ENCODE data around the gene PNMA6E. TPM values are rescaled to one million over a fixed set of nuclear protein-coding genes. Genes with fewer than 3 reads are reported as not detected.

PNMA6E gene
- total RNA-seq = not detected in 2 replicates

GRCh38 chrX:153401133-153401764, at the start of gene PNMA6E:
Gene PNMA6E (minus strand): TSS chrX:153401350. CDS start chrX:153398849, 2,501 bp downstream.

GRCh38 chrX:153445856-153446635, 44.9 kb upstream of the PNMA6E start, which contains the start of gene TREX2:
Gene TREX2 (minus strand): TSS chrX:153446056. CDS start chrX:153445430, 626 bp downstream.

GRCh38 chrX:153411255-153411987, 10.3 kb upstream of the PNMA6E start, which contains the start of gene ZFP92:
Gene ZFP92 (plus strand): TSS chrX:153411472. CDS start chrX:153418323, 6,851 bp downstream.

Other genes starting within 250 kb of the PNMA6E start
- not detected in 2 replicates for gene MAGEA1, start 222.1 kb downstream of the PNMA6E start, total RNA-seq
- not detected in 2 replicates for gene PNMA6F, start 79.6 kb downstream of the PNMA6E start, total RNA-seq
- gene ZNF275, start 67.2 kb downstream of the PNMA6E start, total RNA-seq = 6.3 and 7.8 TPM in 2 replicates
- under 0.01 TPM in 2 replicates for gene ZFP92, start 10.1 kb upstream of the PNMA6E start, total RNA-seq
- 3.5 and 4.9 TPM in 2 replicates for gene TREX2, start 44.7 kb upstream of the PNMA6E start, total RNA-seq
- 14.3 TPM in 2 replicates for gene HAUS7, start 69.2 kb upstream of the PNMA6E start, total RNA-seq
- 56.3 and 168 TPM in 2 replicates for gene BGN, start 93.6 kb upstream of the PNMA6E start, total RNA-seq
- not detected in 2 replicates for gene ATP2B3, start 116.3 kb upstream of the PNMA6E start, total RNA-seq
- gene CCNQ, start 197.8 kb upstream of the PNMA6E start, total RNA-seq = 28.3 and 30.9 TPM in 2 replicates
- gene DUSP9, start 245.9 kb upstream of the PNMA6E start, total RNA-seq = not detected in 2 replicates